ENCODE results near the gene PHF21B.

DNA sequence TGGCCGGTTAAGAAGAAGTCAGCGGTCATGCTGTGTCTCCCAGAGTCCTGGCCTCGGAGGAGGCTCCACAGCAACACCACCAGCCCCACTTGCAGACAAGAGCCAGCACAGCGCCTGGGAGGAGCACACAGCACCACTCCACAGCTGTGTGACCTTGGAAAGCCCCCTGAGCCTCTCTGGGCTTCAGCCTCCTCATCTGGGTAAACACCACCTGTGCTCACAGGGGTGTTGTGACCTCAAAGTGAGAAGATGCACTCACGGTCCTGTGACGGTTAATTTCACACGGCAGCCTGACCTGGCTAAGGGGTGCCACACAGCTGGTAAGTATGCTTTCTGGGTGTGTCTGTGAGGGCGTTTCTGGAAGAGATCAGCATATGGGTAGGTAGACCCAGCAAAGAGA lies 54.7 kb downstream of the PHF21B start:
- TF ChIP-seq POLR2A (IDR thresholded peaks at IDR 0.05; ENCODE audit: low read depth, low read length): no peak
- TF ChIP-seq, protein P1, sequence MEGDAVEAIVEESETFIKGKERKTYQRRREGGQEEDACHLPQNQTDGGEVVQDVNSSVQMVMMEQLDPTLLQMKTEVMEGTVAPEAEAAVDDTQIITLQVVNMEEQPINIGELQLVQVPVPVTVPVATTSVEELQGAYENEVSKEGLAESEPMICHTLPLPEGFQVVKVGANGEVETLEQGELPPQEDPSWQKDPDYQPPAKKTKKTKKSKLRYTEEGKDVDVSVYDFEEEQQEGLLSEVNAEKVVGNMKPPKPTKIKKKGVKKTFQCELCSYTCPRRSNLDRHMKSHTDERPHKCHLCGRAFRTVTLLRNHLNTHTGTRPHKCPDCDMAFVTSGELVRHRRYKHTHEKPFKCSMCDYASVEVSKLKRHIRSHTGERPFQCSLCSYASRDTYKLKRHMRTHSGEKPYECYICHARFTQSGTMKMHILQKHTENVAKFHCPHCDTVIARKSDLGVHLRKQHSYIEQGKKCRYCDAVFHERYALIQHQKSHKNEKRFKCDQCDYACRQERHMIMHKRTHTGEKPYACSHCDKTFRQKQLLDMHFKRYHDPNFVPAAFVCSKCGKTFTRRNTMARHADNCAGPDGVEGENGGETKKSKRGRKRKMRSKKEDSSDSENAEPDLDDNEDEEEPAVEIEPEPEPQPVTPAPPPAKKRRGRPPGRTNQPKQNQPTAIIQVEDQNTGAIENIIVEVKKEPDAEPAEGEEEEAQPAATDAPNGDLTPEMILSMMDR (IDR thresholded peaks at IDR 0.05; ENCODE audit: extremely low read depth in 1 of 2, insufficient read depth in 1 of 2, low read depth in 1 of 2, low read length in 2 of 2): no peak
- TF ChIP-seq, protein P2, sequence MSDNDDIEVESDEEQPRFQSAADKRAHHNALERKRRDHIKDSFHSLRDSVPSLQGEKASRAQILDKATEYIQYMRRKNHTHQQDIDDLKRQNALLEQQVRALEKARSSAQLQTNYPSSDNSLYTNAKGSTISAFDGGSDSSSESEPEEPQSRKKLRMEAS (IDR thresholded peaks at IDR 0.05; ENCODE audit: insufficient read depth, insufficient read length): no peak
- no peak for TF ChIP-seq FOS (IDR thresholded peaks at IDR 0.05; ENCODE audit: borderline replicate concordance, insufficient read depth, low read length)
- TF ChIP-seq EZH2 (IDR thresholded peaks at IDR 0.05; ENCODE audit: borderline replicate concordance, low read depth, low read length, severe bottlenecking): no peak
- no peak for TF ChIP-seq POLR2AphosphoS5 (IDR thresholded peaks at IDR 0.05; ENCODE audit: insufficient read depth, low read depth, low read length)
- TF ChIP-seq MYC (IDR thresholded peaks at IDR 0.05; ENCODE audit: low read depth, low read length): no peak
